ENCODE results near the gene ARL6IP5. TPM values are rescaled to one million over a fixed set of nuclear protein-coding genes. Genes with fewer than 3 reads are reported as not detected.

The ARL6IP5 gene, protein sequence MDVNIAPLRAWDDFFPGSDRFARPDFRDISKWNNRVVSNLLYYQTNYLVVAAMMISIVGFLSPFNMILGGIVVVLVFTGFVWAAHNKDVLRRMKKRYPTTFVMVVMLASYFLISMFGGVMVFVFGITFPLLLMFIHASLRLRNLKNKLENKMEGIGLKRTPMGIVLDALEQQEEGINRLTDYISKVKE
- 167 TPM for total RNA-seq
- long read RNA-seq, transcript ARL6IP5-201 (3 exons, 2,101 nt): major isoform, 553 of 581 reads
- long read RNA-seq, partial matches to known transcripts: 7 of 581 reads
- long read RNA-seq, other reads (novel, unspliced or antisense): 19 of 581 reads

DNA sequence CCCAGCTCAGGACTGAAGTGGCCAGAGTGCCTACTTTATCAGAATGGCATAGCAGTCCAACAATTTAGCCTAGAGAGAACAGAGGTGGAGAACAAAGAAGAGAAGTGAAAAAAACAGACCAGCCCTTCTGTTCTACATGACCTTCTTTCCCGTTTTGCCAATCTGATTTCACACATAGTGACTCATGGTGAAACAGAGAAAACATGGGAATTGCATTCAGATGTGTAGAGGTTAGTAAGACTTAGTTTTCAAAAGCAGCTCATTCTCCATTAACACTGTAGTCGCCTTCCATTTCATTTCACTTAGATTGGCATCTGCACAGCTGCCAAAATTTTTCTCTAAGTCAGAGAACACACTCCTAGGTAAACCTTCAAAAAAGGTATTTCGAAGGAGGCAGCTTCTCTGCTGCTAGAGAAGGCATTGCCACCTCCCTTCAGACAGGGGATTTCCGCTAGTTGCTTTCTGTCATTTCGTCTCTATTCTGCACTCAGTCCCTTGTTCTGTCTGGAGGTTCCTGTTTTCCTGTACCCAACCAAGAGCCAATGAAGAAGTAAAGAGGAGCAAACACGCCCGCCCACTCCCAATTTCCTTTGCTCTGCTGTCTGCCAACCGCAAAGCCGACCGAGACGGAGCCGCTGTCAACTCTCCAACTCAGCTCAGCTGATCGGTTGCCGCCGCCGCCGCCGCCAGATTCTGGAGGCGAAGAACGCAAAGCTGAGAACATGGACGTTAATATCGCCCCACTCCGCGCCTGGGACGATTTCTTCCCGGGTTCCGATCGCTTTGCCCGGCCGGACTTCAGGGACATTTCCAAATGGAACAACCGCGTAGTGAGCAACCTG, at the start of gene ARL6IP5:
TSS of gene ARL6IP5 (plus strand) at position 612 of the 842 bp plus-strand sequence. CDS start at position 723, 111 bp downstream.
- DNase-seq (ENCODE audit: low spot score): peak; percentile 98
- intact Hi-C loops (cut with DNase I): loop anchor here (5.0 kb wide), 1 partner anchor 72 kb away; the partner anchor contains the start of gene EOGT

- intact Hi-C loops (cut with DNase I): no loop called here
Measured at GRCh38 chr3:69044608-69045007, 40.1 kb upstream of the ARL6IP5 start.

DNA sequence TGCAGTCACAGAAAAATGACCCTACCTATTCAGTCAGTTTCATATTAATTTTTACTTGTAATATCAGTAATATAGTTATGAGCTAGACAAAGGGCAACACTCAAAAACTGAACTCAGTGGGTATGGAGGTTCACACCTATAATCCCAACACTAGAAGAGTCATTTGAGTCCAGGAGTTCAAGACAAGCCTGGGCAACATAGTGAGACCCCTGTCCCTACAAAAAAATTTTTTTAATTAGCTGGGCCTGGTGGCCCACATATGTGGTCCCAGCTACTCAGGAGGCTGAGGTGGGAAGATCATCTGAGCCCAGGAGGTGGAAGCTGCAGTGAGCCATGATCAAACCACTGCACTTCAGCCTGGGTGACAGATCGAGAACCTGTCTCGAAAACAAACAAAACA, 35.7 kb upstream of the ARL6IP5 start:
- no peak for DNase-seq (ENCODE audit: low spot score)
- intact Hi-C loops (cut with DNase I): no loop called here

More at GRCh38 chr3:69044608-69045007, 40.1 kb upstream of the ARL6IP5 start:
- DNase-seq (ENCODE audit: low spot score): no peak

DNA sequence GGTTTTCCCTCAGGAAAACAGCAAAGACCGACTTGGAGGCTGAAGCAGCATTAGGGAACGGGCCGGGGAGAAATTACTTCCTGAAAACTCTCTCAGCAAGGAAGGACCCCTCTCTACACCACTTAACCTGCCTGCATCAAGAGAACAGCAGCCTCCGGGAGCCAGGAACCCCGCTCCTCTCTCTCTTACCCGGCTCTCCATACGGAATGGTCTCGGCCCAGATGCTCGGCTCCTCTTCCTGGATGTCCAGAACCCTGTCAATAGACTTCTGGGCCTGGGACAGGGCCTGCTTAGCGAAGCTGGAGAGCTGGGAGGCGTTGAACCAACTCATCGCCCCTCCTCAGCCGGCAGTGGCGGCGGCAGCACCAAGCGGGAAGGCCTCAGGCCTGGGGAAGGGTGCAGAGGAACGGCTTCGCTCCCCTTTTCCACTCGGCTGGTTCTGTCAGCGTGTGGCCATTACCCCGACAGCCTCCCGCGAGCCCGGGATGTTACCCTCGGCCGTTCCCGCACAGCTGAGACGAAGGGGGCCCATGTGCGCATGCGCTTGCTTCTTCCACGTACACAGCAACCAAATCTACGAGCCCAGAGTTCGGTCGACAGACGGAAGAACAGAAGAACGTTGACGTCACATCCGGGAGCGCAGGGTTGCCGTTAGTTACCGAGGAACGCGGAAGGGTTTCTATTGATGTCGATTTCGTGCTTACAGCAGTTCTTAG, 32.8 kb upstream of the ARL6IP5 start, which contains the start of gene TMF1:
TSS of gene TMF1 (minus strand) at position 578 of the 716 bp plus-strand sequence. CDS start at position 331, 247 bp downstream.
- intact Hi-C loops (cut with DNase I): loop anchor here (1.0 to 5.0 kb wide), 2 partner anchors 28 to 40 kb away; partner anchors contain the start of genes EOGT and UBA3
- peak; percentile 98 for DNase-seq (ENCODE audit: low spot score)

- intact Hi-C loops (cut with DNase I): loop anchor here (1.0 to 5.0 kb wide), 2 partner anchors 28 to 40 kb away; partner anchors contain the start of genes EOGT and UBA3
- DNase-seq (ENCODE audit: low spot score): no peak
Measured at GRCh38 chr3:69052472-69052898, 32.3 kb upstream of the ARL6IP5 start.

DNA sequence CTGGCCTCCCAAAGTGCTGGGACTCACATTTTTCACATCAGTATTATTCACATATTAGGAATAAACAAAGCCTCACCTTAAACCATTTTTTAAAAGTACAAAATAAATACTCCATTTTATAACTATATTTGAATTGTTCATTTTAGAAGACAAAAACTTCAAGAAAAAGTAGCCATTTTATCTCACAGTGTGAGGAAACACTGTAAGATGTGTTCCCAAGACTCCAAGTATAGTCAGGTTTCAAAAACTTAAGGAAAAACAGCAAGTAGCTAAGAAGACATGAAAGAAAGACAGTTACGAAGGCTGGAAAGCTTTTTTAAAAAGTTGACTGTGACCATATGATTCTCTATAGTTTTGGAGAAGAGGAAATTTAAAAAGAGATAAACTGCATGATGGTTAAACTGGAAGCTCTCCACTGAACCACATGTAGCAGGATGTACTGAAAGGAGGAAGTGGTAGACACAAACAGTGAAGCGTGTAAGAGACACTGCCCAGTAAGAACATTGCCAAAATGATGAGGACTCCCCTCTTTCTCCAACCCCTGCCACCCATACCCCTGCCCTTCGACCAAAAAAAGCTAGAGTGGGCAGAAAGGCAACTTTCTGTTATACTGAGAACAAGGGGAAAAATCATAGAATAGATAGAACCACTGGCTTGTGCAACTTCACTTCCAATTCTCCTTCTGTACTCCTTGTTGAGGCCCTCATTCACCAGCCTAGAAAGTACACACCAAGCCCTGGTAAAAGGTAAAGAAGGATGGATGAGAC, 26.4 kb upstream of the ARL6IP5 start:
- DNase-seq (ENCODE audit: low spot score): no peak
- intact Hi-C loops (cut with DNase I): no loop called here

DNA sequence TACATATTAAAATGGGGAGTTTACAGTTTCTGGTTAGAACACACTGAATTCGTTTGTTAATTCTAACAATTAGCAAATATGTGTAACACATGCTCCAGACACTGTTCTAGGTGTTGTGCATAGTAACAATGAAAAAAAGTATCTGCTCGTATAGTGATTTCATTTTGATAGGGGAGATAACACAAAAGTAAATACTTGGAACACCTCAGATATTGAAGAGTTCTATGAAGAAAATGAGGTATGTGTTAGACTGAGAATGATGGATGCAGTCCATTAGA, 25.9 kb upstream of the ARL6IP5 start:
- DNase-seq (ENCODE audit: low spot score): no peak
- intact Hi-C loops (cut with DNase I): no loop called here

- DNase-seq (ENCODE audit: low spot score): no peak
- intact Hi-C loops (cut with DNase I): no loop called here
Measured at GRCh38 chr3:69059688-69060087, 25.0 kb upstream of the ARL6IP5 start.

- intact Hi-C loops (cut with DNase I): no loop called here
Measured at GRCh38 chr3:69063636-69064035, 21.1 kb upstream of the ARL6IP5 start.

DNA sequence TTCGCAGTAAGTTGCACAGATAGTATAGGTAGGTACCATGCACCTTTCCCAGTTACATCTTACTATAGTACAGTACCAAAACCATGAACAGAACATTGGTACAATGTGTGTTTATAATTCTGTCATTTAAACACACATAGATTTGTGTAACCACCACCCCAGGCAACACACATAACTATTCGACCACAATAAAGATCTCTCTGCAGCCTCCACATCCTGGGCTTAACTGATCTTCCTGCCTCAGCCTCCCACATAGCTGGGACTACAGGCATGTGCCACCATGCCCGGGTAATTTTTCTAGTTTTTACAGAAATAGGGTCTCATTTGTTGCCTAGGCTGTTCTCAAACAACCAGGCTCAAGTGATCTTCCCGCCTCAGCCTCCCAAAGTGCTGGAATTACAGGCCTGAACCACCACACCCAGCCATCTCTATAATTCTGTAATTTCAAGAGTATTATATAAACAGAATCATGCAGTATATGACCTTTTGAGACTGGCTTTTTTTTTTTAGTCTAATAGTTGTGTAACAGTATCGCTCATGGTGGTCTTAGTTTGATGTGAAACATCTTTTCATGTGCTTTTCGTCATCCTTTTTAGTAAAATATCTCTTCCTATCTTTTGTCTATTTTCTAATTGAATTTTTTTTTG, 19.3 kb upstream of the ARL6IP5 start:
- intact Hi-C loops (cut with DNase I): no loop called here
- DNase-seq (ENCODE audit: low spot score): no peak

More at GRCh38 chr3:69063636-69064035, 21.1 kb upstream of the ARL6IP5 start:
- no peak for DNase-seq (ENCODE audit: low spot score)

DNA sequence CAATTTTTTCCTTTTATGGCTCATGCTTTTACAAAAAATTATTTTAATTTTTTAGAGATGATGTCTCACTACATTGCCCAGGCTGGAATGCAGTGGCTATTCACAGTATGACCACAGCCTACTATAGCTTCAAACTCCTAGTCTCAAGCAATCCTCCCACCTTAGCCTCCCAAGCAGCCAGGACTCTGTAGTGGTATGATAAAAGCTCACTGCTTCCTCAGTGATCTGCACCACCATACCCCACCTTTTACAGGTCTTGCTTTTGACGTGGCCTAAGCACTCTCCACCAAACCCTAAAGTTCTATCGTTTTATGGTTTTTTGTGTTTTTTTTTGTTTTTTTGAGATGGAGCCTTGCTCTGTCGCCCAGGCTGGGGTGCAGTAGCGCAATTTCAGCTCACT, 18.6 kb upstream of the ARL6IP5 start:
- DNase-seq (ENCODE audit: low spot score): no peak
- intact Hi-C loops (cut with DNase I): no loop called here

DNA sequence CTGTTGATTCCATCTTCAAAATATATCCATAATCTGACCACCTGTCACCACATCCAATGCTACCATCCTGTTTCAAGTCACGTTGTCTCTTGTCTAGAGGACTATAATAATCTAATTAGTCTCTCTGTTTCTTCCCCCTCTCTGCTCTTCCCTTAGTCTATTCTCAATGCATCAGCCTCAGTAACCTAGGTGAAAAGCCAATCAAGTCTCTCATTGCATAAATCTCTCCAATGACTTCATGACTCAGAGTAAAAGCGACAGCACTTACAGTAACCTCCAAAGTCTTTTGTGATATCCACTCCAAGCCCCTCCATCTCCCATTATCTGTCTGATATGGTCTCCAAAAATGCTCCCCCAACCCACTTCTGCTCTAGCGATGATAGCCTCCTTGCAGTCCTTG, 11.8 kb upstream of the ARL6IP5 start:
- no peak for DNase-seq (ENCODE audit: low spot score)
- intact Hi-C loops (cut with DNase I): no loop called here

GRCh38 chr3:69079269-69080159, 5.2 kb upstream of the ARL6IP5 start:
- intact Hi-C loops (cut with DNase I): loop anchor here (1.0 to 5.0 kb wide), 2 partner anchors 27 to 67 kb away; partner anchors contain the start of genes EOGT and TMF1
- DNase-seq (ENCODE audit: low spot score): no peak

- DNase-seq (ENCODE audit: low spot score): peak; percentile 97
- intact Hi-C loops (cut with DNase I): loop anchor here (1.0 to 5.0 kb wide), 2 partner anchors 28 to 68 kb away; partner anchors contain the start of genes EOGT and TMF1
Measured at GRCh38 chr3:69080233-69080920, 4.4 kb upstream of the ARL6IP5 start, which contains the start of gene UBA3. TSS of gene UBA3 (minus strand) at chr3:69080365. CDS start at chr3:69080353, 12 bp downstream.

DNA sequence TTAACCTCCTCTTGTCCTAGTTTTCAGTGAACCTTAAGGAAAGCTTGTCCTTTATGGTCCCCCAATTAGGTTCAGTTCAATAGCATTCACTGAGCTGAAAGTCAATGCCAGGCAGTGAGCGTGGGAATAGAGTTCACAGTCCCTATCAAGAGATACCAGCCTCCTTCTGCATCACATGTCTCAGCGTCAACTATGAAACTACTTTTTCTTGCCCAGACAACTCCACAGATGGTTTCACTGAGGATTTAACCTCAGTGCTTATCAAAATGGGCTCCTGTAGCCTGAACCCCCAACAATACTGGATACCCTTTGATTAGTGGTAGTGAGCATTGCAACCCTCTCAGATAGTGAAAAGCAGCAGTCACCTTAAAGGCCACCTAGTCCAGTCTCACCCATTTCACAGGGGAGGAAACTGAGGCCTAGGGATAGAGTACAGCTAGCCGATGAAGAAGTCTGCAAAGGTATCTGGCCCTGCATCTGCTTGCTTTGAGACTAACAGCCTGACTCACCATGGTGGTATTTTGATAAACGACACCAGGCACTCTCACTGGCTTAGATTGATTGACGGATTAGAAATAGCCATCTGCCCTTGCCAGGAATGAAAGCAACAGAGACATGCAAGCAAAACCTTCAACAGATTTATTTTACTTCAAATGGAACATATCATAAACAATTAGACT, 3.0 kb upstream of the ARL6IP5 start:
- no peak for DNase-seq (ENCODE audit: low spot score)
- intact Hi-C loops (cut with DNase I): loop anchor here (5.0 kb wide), 1 partner anchor 69 kb away; the partner anchor contains the start of gene EOGT

DNA sequence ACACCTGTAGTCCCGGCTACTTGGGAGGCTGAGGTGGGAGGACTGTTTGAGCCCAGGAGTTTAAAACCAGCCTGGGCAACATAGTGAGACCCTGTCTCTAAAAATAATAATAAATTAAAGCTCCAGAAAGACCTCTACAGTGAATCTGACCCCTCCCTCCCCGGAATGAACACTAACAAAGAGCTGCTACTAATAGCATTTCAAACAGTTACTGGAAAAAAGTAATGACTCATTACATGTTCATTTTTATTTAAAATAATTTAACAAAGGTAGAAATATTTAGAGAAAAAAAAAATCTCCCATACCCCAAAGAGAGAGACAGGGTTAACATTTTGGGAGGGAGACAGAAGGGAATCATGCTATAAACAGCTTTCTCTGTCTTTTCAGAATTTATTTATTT, 2.4 kb upstream of the ARL6IP5 start:
- no peak for DNase-seq (ENCODE audit: low spot score)

More for the DNA sequence above, 2.4 kb upstream of the ARL6IP5 start:
- intact Hi-C loops (cut with DNase I): loop anchor here (5.0 kb wide), 1 partner anchor 70 kb away; the partner anchor contains the start of gene EOGT

Measured in cardiac septum (tissue), 1 donor.